Fibroblast of upper back skin (primary cell): ENCODE measurements around the gene IRS4.

Experiments used
- DNase-seq: peaks from one replicate; pipeline ENCODE4 v3.0.0-alpha.2; 2013

Gene IRS4

DNA sequence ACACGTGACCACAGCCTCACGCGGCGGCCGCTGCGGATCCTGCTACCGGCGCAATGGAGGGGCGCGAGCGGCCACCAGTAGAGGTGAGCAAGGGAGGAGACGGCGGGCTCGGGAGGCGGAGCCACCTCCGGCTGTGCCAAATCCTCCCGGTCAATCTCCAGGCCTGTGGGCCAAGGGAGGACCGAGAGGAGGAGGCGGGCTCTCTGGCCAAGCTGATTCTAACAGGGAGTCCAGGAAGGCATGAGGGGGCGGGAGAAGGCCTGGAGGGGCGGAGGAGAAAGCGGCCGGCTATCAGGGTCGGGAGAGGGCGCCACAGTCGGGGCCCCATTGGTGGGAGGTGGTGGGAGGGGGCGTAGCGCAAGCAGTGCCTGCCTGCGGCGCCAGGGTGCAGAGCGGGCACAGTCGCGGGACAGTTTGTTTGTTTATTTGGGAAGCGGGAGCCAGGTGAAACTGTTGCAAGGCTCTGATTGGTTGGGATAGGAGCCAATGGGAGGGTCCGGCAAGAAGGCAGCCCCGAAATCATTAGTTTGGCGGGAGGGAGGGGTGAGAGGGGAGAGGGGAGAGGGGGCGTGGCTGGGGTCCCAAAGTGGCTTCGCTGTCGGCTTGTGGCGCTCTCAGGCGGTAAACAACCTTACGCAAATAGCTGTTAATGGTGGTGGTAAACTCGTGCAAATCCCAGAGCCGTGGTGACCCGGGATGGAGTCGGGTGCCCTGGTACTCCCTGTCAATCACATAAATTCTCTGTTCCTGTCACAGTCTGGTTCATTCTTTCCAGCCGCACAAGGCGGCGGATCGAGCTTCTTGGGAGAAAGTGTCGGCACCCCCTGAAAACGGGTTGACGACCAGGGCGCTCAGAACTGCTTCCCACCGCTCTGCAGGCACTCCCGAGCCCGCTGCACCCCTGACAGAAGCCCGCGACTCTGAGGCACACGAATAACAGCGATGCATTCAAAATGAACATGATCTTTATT lies at the start of gene IRS4:
TSS of gene IRS4 (minus strand) at position 55 of the 971 bp plus-strand sequence.
- DNase-seq: no peak

DNA sequence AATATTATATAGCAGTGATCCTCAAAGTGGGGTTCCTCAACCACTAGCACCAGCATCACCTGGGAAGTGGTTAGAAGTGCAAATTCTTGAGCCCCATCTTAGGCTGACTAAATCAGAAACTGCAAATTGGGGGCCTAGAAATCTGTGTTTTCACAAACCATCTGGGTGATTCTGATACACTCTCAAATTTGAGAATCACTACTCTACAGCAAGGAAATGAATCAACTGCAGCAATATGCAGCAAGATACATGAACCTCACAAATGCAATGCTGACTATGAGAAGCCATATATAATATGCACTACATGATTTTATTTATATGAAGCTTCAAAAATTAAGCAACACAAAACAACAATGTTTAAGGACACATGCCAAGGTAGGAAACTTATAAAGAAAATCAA lies 36.2 kb upstream of the IRS4 start:
- no peak for DNase-seq

DNA sequence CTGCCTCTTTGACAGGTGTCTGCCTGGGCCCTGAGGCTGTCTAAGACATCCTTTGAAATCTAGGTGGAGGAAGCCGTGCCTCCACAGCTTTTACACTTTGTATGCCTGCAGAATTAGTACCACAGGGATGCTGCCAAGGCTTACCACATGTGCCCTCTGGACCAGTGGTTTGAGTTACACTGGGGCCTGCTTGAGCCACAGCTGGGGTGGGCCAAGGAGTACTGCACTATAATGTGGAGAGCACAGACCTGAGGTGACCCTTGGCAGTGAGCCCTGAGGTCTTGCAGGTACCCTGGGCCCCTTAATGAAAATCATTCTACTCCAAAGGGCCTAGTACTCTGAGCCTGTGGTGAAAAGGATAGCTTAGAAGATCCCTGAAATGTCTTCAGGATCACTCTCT lies 27.2 kb upstream of the IRS4 start:
- DNase-seq: no peak

DNA sequence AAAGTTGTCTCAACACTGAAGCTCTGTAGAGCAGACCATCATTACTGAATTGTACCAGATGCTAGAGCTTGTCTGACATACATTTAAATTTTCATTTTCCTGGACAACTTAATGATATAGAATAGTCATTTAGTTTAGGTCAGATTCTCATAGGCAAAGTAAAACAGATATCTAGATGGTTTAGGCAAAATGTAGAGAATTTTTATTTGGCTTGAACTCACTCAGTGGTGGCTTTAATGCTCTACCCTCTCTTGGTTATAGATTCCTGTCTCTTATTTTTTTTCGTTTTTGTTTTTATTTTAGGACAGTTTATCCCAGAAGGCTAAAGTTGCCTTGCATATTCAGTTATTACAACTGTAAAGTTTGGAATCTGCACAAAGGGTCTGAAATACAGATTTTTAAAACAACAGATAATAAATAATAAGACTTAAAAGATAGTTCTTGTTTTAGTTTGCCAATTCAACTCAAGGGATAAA lies 4.0 kb upstream of the IRS4 start:
- no peak for DNase-seq

DNA sequence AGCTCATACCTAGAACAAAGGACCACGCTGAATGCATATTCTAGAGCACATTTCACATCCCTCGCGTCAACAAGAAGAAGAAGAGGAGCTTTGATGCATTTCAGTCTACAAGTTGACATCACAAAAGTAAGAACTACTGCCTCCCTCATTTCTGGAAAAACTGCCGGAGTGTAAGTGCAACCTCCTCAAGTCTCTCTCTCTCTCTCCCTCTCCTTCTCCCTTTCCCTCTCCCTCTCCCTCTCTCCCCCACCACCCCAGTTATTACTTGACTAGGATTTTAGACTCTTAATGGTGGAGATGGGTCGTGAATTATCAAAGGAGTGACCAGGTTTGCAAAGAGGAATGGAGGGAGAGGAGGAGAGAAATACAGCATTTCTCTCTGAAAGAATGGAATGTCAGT lies 1.4 kb upstream of the IRS4 start:
- no peak for DNase-seq

DNA sequence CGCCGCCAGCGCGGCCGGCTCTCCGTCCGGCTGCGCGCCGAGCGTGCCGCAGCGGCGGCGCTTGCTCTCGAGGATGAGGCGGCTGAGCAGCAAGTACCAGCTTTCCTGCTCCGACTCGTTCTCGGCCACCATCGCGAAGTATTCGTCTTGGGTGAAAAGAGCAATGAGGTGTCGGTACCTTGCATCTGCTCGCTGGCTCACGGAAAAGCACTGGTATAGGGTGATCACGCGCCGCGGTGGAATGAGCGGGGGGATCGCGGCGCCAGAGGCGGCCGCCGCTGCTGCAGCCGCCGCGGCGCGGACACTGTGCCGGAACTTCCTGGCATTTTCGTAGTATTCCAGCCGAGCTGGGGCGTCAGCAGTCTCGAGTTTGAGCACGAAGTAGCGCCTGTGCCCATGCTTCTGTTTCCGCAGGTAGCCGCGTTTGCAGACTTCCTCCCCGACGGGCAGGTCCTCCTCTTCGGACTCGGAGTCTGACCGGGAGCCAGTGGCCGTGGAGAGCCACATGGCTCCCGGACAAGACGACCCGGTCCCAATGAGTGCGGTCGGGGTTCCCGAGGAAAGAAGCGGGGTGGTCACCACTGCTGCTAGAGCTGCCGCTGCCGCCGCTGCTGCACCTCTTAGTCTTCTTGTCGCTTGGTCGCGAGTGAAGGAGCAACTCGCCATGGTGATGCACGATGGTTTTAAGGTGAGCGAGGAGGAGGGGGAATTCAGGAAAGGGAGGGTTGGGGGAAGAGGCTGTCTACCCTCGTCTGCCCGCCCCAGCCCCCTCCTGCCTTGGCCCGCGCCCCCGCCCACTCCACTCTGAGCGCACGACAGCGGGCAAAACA lies 469 bp downstream of the IRS4 start:
- DNase-seq: no peak

DNA sequence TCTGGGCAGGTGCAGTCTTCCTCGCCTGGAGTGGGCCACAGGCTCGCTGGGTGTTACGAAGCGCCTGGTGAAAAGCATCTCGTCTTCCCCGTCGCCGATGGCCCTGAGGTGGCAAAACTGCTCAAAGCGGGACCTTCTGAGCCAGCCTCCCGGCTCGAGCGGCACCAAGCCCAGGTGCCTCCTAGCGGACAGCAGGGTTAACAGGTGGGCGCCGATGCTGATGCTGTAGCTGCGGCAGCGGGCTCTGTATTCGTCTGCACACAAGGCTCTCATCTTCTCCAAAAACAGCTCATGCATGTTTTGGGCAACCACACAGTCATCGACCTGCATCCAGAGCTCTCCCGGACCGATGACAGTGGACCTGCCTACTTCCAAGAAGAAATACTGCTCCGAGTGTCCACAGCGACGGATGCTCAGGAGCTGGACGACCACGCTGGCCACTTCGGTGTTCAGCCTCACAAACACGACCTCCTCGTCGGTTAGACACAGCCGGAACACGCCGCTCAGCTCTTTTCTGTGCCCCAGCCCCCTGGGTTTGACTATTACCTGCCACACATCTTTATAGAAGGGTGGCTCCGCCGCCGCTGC lies 1.2 kb downstream of the IRS4 start:
- no peak for DNase-seq

DNA sequence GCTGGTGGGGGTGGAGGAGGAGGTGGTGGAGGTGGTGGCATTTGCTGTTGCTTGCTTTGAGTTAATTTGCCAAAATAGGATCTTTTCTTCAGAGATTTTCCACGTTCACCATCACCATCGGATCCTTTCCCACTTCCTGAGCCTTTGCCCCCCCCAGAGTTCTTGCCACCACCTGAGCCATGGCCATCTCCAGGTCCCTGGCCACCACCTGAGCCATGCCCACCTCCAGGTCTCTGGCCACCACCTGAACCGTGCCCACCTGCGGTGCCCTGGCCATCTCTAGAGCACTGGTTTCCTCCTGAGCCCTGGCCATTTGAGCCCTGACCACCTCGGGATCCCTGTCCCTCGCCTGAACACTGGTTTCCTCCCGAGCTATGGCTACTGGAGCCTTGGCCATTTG lies 1.9 kb downstream of the IRS4 start:
- DNase-seq: no peak

DNA sequence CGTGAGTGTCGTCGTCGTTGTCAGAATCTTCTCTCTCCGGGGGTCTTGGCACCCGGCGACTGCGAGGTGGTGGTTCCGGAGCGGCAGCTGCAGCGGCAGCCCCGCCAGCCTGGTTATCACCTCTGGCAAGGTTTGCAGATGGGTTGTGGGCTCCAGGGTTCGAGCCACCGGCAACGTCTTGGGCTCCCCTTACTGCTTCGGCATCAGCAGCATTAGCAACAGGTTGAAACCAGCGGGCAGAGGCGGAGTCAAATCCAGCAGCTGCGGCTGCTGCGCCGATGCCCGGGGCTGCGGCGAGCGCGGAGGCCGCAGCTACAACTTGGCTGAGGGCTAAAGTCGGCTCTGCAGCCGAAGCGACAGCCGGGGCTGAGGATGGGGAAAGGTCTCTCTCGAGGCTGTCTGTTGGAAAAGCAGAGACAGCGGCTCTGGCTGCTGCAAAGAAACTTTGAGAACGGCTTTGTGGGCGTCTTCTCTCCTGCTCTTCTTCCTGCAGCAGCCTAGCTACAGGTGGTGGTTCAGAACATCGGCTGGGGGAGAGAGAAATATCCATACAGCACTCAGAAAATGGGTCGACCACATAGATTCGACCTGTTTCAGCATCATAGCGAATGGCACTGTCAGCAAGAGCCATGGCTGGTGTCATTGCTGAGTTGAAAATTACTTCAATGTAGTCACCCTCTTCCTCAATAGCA lies 3.6 kb downstream of the IRS4 start:
- DNase-seq: no peak

DNA sequence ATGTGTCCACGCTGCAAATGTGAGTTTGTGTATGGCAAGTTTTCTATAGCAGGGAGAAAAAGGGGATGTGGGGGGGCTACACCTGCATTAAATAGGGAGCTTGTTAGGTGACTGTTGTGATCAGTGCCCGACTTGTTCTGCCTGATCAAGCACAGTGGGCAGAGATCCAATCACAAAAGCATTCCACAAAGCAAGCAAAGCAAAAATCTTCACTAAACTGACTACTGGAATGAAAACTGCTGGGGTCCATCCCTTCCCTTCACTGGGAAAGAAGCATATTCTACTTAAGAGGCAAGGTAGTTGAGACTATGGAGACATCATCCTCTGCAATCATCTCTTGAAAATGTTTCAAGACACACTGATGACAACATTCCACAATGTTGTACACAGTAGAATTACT lies 5.2 kb downstream of the IRS4 start:
- no peak for DNase-seq

DNA sequence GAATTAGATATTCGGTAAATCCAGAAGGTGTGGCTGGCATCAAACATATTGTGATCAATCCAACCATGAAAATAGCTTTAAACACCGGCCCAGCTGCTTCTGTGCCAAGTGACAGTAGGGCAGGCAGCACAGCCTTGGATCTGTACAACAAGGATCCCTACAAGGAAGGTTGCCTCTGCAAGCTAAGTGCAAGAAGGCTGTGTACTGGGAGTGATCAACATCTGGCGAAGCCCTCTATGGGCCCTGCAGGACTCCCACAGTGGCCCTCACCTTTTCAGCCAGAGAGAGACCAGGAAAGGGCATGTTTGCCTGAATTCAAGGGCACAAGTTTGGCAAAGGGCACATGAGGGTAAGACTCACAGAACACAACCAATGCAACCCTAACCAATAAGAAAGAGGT lies 9.6 kb downstream of the IRS4 start:
- DNase-seq: no peak

DNA sequence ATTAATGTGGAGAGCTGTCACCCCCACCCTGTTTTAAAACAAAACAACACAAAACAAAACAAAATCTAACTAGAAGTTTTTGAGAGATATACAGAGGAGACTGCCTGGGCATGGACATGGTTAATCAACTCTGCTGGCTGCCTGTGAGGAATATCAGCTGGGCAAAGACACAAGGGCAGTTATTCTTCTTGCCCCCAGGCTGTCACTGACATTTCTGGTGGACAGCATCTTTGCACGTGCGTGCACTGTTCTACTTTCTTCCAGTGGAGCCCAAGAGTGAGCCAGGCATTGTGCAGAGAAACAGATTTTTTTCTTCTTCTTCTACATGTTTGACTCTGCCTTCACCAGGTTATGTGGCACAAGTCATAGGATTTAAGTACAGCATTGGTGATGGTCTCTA lies 13.8 kb downstream of the IRS4 start:
- DNase-seq: no peak

DNA sequence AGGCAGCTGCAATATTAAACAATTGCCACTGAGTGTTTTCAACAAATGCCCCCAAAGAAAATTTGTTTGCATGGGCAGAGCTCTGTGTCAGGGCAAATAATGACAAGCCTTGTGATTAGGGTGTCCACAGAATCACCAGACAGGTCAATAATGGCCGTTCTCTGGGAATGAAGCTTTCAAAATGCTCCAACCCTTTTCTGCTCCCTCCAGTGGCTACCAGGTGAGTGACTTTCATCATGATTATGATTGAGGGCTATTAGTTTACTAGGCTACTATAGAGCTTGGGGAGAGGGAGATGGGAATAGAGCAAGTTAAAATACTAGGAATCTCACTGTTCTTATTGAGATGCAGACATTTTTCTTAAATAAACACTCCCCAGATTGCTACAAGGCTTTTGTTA lies 23.5 kb downstream of the IRS4 start:
- DNase-seq: no peak

DNA sequence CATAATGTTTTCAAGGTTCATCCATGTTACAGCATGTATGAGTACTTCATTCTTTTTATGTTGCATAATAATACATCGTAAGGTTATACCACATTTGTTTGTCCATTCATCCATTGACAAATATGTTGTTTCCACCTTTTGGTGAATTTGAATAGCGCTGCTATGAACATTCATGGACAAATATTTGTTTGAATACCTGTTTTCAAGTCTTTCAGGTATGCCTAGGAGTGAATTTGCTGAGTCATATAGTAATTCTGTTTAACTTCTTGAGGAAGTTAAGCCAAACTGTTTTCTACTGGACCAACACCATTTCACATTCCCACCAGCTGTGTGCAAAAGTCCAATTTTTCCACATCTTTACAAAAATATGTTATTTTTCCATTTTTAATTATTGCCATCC lies 31.5 kb downstream of the IRS4 start:
- DNase-seq: no peak

DNA sequence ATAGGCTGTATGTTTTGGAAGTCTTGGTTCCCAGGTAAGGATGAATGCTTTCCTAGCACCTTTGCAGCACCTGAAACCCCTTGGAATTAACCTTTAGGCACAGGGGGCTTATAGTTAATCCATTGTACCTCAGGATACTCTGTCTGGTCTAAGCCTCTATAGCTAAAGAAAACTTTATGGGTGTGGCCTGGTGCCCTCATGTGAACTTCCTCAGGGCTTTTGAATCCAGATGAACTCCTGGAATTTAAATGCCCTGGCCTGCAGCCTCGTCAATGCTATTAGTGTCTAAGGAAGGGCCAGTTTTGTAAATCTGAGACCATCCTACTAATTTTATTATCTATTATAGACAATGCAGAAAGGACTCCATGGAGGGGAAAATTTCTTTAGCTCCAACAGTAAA lies 33.8 kb downstream of the IRS4 start:
- DNase-seq: no peak

DNA sequence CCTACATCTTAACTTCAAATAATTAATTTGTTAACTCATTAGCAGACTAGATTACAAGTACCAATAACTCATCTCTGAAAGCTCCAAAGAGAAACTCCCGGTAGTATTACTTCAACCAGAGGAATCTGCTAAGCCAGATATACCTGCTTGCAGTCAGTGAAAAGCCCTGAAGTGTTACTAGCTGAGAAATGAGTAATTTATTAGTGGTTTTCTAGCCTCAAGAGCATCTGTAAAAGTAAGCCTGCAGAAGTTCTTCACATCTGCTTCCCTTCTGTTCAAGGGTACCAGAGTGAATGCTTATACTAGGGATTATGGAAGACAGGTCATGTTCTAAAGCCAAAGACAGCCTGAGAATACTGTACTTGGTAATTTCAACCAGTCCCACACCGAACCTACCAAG lies 34.7 kb downstream of the IRS4 start:
- DNase-seq: no peak

DNA sequence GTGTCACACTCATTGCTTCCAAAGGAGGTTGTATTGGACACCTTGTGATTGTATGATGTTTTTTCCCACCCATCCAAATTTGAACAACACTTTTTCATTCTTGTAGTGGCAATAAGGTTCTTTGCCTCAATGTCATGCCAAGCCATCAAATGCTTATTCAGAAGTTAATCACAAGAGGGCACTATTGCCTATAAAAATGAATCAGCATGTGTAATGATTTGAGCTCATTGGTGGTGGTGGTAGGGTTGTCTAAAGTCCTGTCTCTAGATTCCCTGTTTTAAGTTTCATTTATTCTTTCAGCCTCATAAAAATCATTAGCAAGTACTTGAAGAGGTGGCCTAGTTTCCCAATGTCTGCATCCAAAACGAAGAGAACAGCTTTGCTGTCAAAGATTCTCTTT lies 37.0 kb downstream of the IRS4 start:
- peak; percentile 47 for DNase-seq

DNA sequence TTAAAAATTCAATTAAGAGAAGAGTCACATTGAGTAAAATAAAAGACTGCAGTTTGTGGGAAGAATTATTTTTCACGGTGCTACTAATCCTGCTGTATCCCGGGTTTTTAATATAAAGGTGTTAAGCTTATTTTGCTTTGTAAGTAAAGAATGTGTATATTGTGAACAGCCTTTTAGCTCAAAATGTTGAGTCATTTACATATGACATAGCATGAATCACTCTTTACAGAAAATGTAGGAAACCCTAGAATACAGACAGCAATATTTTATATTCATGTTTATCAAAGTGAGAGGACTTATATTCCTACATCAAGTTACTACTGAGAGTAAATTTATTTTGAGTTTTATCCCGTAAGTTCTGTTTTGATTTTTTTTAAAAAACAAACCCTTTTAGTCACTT lies 39.7 kb downstream of the IRS4 start:
- no peak for DNase-seq
